K562 (cell line): Measurements from ENCODE around the gene SOX12.

Experiments used
- CHD2 ChIP-seq: IDR thresholded peaks from 2 replicates; pipeline ENCODE4 v1.6.1; 2011; ENCODE audit warnings: low read depth, low read length
- HIVEP1 ChIP-seq: fragments of 250-450 bp; sonication (Bioruptor Pico); IDR thresholded peaks from 2 replicates; pipeline ENCODE4 v1.4.0; 2020; ENCODE audit warnings: mild to moderate bottlenecking
- POLR2AphosphoS5 ChIP-seq: IDR thresholded peaks from 2 replicates; pipeline ENCODE4 v1.6.1; 2011; ENCODE audit warnings: mild to moderate bottlenecking, low read depth, low read length, moderate library complexity; ENCODE audit not compliant: control insufficient read depth, insufficient read depth
- SIX5 ChIP-seq, 2 experiments: IDR thresholded peaks; 2 replicates each; pipeline ENCODE4 v1.6.1; 2011; ENCODE audit warnings: low read length in 2 of 2, borderline replicate concordance in 1 of 2, low read depth in 1 of 2, mild to moderate bottlenecking in 1 of 2, moderate library complexity in 1 of 2; ENCODE audit not compliant: insufficient read depth in 1 of 2
- SNRNP70 ChIP-seq: fragments of 200-400 bp; formaldehyde crosslinking; optimal IDR thresholded peaks from 2 replicates; pipeline ENCODE3; 2017; ENCODE audit warnings: low read depth, low read length
- TAF15 ChIP-seq: fragments of 200-400 bp; formaldehyde crosslinking; IDR thresholded peaks from 2 replicates; pipeline ENCODE4 v1.6.1; 2017; ENCODE audit warnings: mild to moderate bottlenecking, low read depth, low read length, moderate library complexity
- ZNF347 ChIP-seq: fragments of 450-650 bp; formaldehyde crosslinking; IDR thresholded peaks from 2 replicates; pipeline ENCODE4 v1.4.0; 2020; ENCODE audit warnings: low read depth, mild to moderate bottlenecking, moderate library complexity
- TF ChIP-seq, protein P1 (sequence below), 2 experiments: IDR thresholded peaks in 1 of 2; conservative IDR thresholded peaks in 1 of 2; 2 replicates each; pipeline ENCODE4 v1.6.1; 2016; ENCODE audit warnings: low read depth in 2 of 2, mild to moderate bottlenecking in 1 of 2, missing compliant biosample characterization in 1 of 2, missing genetic modification characterization in 1 of 2, moderate library complexity in 1 of 2
- TF ChIP-seq, protein P2 (sequence below), 3 experiments: IDR thresholded peaks in 2 of 3; conservative IDR thresholded peaks in 1 of 3; 2 replicates each; pipeline ENCODE4 v1.5.1; 2011 to 2012; ENCODE audit warnings: low read length in 3 of 3, mild to moderate bottlenecking in 3 of 3, control low read depth in 2 of 3, improper control_type of control experiment in 1 of 3, inconsistent platforms in 1 of 3, low read depth in 1 of 3, mixed read lengths in 1 of 3, moderate library complexity in 1 of 3; ENCODE audit not compliant: insufficient read depth in 2 of 3
- TF ChIP-seq, protein P3 (sequence below): sonication (generic); formaldehyde crosslinking; IDR thresholded peaks from 2 replicates; pipeline ENCODE4 v1.8.1; 2022; ENCODE audit warnings: missing genetic modification reagents

DNA sequence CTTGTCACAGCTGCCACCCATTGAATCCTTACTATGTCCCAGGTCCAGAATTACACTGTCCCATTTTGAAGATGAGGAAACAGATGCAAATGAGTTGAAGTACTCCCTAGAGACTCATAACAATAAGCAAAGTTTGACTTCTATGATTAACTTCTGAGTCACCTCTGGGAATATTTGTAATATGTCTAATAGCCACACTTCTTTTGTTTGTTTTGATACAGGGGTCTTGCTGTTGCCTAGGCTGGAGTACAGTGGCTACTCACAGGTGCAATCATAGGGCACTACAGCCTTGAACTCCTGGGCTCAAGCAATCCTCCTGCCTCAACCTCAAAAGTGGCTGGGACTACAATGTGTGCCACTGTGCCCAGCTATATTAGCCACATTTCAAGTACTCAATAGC, 11.4 kb upstream of the SOX12 start:
- TF ChIP-seq CHD2 (no peak), ZNF347 (CRISPR knock-in tag) (no peak), TAF15 (no peak), POLR2AphosphoS5 (no peak), SIX5 (IDR thresholded peaks at IDR 0.05; ENCODE audit: borderline replicate concordance in 1 of 2, insufficient read depth in 1 of 2, low read depth in 1 of 2, low read length in 2 of 2) (no peak), HIVEP1 (CRISPR knock-in tag) (no peak), SNRNP70 (no peak)
- TF ChIP-seq, protein P1, sequence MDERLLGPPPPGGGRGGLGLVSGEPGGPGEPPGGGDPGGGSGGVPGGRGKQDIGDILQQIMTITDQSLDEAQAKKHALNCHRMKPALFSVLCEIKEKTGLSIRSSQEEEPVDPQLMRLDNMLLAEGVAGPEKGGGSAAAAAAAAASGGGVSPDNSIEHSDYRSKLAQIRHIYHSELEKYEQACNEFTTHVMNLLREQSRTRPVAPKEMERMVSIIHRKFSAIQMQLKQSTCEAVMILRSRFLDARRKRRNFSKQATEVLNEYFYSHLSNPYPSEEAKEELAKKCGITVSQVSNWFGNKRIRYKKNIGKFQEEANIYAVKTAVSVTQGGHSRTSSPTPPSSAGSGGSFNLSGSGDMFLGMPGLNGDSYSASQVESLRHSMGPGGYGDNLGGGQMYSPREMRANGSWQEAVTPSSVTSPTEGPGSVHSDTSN (CRISPR knock-in tag; IDR thresholded peaks at IDR 0.05; ENCODE audit: low read depth) = no peak
- TF ChIP-seq, protein P1 (tag; conservative IDR thresholded peaks at IDR 0.05; ENCODE audit: low read depth) = no peak
- TF ChIP-seq, protein P2, sequence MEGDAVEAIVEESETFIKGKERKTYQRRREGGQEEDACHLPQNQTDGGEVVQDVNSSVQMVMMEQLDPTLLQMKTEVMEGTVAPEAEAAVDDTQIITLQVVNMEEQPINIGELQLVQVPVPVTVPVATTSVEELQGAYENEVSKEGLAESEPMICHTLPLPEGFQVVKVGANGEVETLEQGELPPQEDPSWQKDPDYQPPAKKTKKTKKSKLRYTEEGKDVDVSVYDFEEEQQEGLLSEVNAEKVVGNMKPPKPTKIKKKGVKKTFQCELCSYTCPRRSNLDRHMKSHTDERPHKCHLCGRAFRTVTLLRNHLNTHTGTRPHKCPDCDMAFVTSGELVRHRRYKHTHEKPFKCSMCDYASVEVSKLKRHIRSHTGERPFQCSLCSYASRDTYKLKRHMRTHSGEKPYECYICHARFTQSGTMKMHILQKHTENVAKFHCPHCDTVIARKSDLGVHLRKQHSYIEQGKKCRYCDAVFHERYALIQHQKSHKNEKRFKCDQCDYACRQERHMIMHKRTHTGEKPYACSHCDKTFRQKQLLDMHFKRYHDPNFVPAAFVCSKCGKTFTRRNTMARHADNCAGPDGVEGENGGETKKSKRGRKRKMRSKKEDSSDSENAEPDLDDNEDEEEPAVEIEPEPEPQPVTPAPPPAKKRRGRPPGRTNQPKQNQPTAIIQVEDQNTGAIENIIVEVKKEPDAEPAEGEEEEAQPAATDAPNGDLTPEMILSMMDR (IDR thresholded peaks at IDR 0.05 in 2 of 3, conservative IDR thresholded peaks at IDR 0.05 in 1 of 3; ENCODE audit: insufficient read depth in 2 of 3, low read depth in 1 of 3, low read length in 3 of 3) = no peak
- TF ChIP-seq, protein P3, sequence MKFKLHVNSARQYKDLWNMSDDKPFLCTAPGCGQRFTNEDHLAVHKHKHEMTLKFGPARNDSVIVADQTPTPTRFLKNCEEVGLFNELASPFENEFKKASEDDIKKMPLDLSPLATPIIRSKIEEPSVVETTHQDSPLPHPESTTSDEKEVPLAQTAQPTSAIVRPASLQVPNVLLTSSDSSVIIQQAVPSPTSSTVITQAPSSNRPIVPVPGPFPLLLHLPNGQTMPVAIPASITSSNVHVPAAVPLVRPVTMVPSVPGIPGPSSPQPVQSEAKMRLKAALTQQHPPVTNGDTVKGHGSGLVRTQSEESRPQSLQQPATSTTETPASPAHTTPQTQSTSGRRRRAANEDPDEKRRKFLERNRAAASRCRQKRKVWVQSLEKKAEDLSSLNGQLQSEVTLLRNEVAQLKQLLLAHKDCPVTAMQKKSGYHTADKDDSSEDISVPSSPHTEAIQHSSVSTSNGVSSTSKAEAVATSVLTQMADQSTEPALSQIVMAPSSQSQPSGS (CRISPR knock-in tag) = no peak
